Measurements from ENCODE around the gene GTF2IRD1.

- TF ChIP-seq CTCF (IDR thresholded peaks at IDR 0.05; ENCODE audit: poor library complexity) (no peak), EZH2phosphoT487 (IDR thresholded peaks at IDR 0.05; ENCODE audit: low read depth, severe bottlenecking, unreplicated experiment) (no peak)
Observed at GRCh38 chr7:74409571-74409970, 44.1 kb upstream of the GTF2IRD1 start.

All from hepatocyte (in vitro differentiated cells).